ENCODE measurements around the gene ELK1. TPM values are rescaled to one million over a fixed set of nuclear protein-coding genes. Genes with fewer than 3 reads are reported as not detected.
"Not testable (repeated sequence)": the region's sequence is repeated elsewhere in the genome, so short reads cannot be mapped to it uniquely, and the experiment has no call there.

ELK1 gene
- total RNA-seq, 1 donor from 2014 or later = 18.1 TPM

DNA sequence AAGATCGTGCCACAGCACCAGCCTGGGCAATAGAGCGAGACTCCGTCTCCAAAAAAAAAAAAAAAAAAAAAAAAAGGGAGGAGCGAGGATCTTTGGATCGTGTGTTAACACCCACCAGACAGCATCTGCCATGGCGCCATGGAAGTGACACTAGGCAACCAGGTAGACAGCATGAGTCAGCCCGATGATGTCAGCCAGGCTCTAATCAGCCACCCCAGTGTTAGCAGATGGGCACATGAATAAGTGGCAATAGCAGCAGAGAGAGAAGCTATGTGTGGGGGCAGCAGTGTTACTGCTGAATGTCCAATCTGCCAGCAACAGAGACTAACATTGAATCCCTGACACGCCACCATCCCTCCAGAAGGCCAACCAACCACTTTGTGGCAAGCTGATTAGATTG, 37.3 kb downstream of the ELK1 start:
- DNase-seq (ENCODE audit: low spot score) = no peak
- ATAC-seq = no peak

DNA sequence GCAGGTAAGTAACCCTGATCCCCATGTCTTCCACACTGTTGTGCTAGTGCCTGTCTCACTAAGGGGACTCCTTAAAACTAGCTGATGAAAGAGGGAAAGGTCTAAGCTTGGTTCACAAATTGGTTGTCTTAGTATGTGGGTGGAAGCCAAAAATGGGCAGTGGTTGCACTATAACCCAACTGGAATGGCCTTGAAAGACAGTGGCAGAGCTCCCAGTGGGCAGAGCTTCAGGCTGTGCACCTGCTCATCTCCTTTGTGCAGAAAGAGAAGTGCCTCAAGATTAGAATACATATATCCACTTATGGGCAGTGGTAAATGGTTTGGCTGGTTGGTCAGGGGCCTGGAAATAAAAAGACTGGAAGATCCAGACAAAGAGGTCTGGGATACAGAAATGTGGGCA, 37.9 kb downstream of the ELK1 start:
- no peak for DNase-seq (ENCODE audit: low spot score)
- peak; percentile 45 for ATAC-seq

DNA sequence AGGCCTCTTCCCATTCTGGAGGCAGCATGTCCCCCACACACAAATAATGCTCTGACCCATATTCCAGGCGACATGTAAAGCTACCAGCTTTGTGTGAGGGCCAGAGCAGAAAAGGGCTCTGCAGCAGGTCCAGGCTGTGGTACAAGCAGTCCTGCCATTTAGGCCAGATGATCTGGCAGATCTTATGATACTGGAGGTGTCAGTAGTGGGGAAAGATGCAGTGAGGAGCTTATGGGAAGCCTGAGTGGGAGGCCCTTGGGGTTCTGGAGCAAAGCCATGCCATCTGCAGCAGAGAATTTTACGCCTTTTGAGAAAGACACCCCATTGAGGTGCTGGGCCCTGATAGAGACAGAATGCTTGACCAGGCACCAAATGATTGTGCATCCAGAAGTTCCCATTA, 38.4 kb downstream of the ELK1 start:
- no peak for ATAC-seq
- no peak for DNase-seq (ENCODE audit: low spot score)

DNA sequence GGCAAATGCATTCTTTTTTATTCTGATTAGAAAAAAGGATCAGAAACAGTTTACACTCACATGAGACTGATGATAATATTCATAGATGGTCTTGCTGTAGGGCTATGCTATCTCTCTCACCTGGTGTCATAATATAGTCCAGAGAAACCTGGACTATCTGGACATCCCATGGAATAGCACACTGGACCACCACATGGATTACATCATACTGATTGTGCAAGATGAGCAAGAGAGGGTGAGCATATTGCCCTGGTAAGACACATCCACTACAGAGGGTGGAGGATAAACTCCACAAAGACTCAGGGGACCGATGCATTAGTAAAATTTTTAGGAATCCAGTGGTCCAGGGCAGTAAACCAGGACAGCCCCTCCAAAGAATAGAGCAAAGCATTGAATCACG, 38.9 kb downstream of the ELK1 start:
- no peak for ATAC-seq
- no peak for DNase-seq (ENCODE audit: low spot score)

DNA sequence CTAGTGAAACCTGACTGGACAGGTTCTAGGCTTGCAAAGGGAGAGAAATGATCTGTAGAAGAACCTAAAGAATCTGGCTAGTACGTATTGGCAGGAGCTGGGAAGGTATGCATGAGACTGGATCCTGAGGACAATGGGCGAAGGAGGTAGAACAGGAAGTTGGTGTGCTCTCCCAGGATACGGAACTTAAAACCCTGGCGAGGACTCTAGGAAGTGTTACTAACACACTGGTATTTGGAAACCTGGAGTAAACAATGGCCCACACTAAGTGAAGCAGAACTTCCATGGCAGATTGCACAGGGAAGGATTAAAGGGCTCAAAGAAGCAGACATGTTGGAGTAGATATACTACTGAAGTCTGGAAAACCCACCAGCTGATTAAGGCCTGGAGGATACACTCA, 39.9 kb downstream of the ELK1 start:
- no peak for ATAC-seq

DNA sequence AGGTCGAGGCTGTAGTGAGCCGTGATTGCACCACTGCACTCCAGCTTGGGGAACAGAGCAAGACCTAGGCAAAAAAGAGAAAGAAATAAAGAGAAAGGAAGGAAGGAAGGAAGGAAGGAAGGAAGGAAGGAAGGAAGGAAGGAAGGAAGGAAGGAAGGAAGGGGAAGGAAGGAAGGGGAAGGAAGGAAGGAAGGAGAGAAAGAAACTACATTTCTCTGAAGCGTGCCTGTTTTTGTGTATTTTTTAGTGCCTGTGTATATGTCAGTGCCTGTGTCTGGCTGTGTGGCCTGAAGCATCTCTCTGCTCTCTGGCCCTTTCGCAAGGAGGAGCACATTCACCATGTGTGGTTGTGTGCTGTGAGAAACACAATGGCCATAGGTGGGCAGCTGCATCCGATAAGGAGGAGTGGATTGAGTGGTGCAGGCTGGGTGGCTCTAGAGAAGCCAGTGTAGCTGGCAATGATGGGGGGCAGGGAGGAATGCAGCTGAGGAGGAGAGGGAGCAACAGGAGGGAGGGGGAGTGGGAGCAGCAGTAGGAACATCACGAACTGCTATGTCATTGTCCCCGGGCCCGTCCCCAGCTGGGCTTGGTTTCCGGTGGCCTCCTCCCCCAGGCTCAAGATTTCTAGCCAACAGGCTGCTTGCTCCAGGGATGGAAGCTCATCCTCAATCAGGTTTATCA, 42.1 kb downstream of the ELK1 start:
- DNase-seq (ENCODE audit: low spot score) (no peak), ATAC-seq (no peak)

More for the DNA sequence above, 39.9 kb downstream of the ELK1 start:
- DNase-seq (ENCODE audit: low spot score) = no peak

DNA sequence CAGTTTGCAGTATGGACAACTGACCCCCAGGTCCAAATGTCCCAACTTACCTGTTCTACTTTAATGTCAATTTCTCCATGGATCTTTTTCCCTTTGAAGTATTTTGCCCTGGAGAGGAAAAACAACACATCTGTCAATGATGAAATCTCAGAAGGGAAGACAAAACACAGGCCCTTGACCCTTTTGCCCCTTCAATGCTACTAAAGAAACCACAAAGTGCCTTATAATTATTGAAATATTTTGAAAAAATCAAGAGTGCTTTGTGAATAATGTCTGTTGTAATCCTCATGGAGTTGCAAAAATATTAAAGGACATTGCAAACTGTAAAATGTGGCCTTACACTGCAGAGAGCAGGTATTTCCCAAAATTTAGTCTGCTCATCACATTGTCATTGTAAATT, 43.3 kb downstream of the ELK1 start:
- no peak for DNase-seq (ENCODE audit: low spot score)
- ATAC-seq = no peak

DNA sequence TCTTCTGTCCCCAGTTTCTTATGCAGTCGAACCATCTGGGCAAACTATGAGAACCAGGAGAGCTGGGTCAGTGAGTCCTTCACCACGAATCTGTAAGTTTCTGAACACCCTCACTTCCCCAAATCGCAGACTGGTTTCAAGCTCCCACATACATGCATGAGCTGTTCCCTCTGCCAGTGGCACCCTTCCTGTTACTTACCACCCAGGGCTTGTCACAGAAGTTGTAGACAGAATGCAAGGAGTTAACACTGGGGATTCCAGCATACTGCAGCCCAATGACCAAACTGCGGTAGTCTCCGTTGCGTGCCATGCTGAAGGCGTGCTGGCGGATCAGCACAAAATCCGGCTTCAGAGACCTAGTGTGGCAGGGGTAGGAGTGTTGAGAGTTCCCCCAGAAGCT, 45.3 kb downstream of the ELK1 start:
- no peak for ATAC-seq

DNA sequence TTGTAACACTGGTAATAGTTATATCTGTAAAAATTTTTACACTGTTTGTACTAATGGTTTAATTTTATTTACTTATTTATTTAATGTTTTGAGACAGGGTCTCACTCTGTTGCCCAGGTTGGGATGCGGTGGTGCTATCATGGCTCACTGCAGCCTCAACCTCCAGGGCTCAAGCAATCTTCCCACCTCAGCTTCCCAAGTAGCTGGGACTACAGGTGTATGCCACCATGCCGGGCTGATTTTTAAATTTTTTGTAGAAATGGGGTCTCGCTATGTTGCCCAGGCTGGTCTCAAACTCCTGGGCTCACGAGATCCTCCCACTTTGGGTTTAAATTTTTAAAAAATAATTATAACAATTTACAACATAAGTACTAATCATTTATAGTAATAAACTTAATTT, 47.2 kb downstream of the ELK1 start:
- not testable (repeated sequence) for DNase-seq (ENCODE audit: low spot score); ATAC-seq

More for the DNA sequence above, 45.3 kb downstream of the ELK1 start:
- no peak for DNase-seq (ENCODE audit: low spot score)

DNA sequence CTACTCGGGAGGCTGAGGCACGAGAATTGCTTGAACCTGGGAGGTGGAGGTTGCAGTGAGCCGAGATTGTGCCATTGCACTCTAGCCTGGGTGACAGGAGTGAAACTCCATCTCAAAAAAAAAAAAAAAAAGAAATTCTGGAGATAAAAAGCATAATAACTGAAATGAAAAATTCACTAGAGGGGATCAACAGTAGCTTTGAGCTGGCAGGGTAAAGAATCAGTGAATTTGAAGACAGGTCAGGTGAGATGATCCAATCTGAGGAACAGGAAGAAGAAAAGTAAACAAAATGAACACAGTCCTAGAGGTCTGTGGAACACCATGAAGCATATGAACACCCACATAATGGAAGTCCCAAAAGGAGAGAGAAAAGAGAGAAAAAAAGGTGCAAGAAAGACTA, 53.1 kb downstream of the ELK1 start:
- ATAC-seq (no peak), DNase-seq (ENCODE audit: low spot score) (no peak)

DNA sequence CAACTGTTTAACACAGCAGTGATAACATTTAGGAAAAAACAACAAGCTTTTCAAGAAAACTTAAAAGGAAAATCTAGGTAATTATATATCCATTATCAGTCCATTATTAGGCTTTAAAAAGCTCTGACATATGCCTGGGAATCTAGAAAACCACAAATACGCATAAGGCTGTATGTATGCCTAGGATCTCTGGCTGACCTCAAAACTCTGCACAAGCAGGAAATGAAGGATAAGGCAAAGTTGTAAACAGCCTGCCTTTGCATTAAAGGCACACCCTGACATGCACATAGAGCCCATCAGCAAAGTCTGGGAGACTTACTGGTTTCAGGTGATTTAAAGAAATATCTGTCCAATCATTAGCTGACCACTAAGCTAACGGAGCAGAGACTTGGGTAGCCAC, 54.1 kb downstream of the ELK1 start:
- DNase-seq (ENCODE audit: low spot score) = no peak
- ATAC-seq = no peak

DNA sequence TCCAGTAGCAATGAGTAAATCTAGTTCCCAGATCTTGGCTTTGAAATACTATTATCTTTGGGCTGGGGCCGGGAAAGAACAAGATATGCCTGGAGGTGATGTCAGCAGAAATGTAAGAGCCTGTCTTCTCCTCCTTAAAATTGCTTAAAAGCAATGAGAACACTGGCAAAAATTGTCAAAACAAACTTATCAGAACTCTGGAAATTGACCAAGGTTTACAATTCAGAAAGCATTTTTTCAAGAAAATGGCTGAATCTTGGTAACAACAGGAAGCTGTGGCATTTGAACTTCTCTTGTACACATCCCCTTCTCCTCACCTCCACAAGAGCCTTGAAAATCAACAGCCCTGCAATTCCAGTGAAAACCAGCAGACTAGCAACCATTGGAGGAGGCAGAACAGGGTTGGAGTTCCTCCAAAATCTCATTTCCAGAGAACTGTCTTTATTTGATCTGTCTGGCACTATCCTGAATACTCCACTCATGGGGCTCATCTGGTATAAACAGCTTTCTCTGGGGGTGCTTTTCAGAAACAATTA, 54.6 kb downstream of the ELK1 start:
- DNase-seq (ENCODE audit: low spot score) = no peak
- ATAC-seq = no peak

DNA sequence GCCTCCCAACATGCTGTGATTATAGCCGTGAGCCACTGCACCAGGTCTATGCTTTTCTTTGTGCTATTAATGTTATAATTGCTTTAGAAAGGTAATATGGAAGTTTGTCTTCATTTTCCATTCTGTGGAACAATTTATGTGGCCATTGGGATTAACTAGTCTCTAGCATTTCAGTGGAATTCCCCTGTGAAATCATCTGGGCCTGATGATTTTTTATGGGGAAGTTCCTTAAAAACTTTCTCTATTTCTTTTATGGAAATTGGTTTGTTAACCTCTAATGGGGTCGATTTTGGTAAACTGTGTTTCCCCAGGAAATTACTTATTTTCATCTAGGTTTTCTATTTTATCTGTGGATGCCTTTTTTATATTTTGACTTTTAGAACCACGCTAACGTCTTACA, 56.8 kb downstream of the ELK1 start:
- DNase-seq (ENCODE audit: low spot score) (no peak), ATAC-seq (no peak)

DNA sequence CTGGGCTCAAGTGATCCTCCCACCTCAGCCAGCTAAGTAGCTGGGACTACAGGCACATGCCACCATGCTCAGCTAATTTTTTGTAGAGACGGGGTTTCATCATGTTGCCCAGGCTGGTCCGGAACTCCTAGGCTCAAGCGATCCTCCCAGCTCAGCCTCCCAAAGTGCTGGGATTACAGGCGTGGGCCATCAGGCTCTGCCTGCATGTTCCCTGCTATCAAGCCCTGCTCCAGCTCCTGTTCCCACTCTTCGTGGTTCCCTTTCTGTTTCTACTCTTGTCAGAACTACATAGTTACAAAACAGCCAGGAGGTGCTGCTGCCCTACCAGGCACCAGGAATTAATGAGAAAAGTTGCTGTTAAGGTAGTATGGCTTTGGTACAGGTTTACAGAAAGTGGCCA, 59.4 kb downstream of the ELK1 start:
- DNase-seq (ENCODE audit: low spot score) (no peak), ATAC-seq (no peak)

DNA sequence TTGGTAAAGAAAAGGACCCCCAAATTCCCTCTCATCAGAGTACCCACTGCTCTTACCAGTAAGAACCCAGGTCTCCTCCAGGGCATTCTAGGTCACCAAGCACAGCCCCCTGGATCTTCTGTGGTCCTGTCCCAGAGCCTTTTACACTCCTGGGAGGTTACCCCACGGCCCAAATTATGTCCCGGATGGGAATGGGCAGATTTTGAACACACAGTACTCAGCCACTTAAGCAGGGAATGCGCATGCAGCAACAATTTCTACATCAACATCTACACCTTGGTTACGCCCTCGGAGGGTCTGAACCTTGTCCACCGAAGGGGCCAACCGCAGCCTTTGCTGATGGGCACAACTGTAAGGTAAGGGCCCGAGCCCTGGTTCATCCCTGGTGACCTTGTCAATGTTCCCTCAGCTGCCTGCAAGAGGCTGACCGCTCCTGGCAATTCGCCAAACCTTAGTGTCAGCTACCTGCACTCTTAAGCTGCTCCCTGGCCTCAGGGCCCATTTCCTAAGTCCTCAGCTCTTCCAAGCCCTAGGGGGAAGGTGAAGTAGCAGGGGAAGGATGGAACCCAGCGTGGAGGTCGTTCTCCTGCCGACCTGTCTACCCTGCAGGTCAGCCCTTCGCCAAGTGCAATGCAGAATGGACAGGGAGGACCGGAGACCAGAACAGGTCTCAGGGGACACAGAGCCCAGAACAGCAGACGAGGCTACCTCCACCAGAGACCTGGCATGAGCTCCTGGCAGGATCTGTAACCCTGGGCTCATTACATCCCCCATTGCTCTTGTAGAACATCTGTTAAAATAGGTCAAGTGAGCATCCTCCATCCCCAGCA, 62.2 kb downstream of the ELK1 start:
- ATAC-seq (no peak), DNase-seq (ENCODE audit: low spot score) (no peak)

DNA sequence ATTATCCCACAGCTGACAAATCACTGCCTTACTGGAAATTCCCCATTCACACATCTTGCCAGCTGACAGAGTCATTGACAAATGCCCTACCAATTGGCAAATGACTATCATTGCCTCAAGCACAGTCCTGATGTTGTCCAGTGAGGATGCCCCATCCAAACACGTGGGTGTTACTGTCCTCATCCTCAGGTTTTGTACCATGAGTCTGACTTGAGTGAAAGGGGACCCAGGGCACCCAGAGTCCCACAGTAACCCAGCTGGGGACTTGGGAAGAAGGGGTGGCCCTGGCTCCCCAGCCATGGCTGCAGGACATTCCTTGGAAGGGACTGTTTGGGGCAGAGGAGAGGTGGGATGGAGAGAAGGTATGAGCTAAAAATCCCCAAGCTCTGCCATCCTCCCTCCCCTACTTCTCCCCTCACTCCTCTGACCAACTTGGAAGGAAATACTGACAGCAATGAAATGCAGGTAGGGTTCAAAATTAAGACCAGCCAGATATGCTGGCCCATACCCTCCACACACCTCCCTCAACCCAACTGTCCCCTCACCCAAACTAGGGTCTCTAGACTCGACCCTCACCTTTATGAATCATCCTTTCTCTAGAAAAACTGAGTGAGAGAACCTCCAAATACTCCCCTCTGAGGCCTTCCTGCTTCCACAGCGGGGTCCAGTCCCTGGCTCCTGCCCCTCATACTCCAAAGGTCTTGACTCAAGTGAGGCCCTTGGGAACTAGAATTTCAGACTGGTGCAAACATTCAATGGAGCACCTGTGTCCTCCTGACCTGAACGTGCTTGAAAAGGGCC, 63.1 kb downstream of the ELK1 start:
- DNase-seq (ENCODE audit: low spot score) = no peak
- ATAC-seq = no peak

DNA sequence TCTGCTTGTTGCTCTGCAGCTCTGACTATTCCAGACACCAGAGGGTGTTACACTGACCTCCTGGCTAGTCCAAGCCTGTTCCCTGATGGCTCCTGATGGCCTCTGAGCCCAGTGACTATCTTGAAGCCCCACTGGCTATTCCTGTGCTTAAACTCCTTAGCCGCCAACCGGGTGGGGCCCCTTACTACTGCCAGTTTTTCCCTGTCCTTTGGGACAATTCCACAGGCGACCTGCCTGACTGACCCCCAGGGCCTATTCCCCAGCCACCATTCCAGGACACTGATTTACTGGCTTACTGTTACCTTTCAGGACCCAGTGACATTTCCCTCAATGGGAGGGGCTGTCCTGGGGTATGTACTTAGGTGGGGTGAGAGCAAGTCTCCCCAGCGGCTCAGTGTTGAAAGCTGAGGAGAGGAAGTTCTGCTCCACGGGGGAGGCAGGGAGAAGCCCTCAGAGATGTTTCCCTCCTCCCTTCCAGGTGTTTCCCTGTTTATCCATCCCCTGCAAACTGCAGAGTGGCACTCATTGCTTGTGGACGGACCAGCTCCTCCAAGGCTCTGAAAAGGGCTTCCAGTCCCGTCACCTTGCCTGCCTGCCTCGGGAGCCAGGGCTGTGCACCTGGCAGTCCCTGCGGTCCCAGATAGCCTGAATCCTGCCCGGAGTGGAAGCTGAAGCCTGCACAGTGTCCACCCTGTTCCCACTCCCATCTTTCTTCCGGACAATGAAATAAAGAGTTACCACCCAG, 64.1 kb downstream of the ELK1 start:
- DNase-seq (ENCODE audit: low spot score) = no peak
- ATAC-seq = no peak

All from left lobe of liver (tissue), 2 donors.